Stimulated activated CD4-positive, alpha-beta T cell treated with anti-CD3 and anti-CD28 coated beads, Interleukin-2, amount 100 ng/mL, for 4 hours (primary cell): Measurements from ENCODE around the gene RHOC.
A peak's percentile ranks its signal among the peaks of the same experiment; 100 is the strongest.

Experiments
- DNase-seq: peaks from one replicate; pipeline ENCODE4 v3.0.0-alpha.2; 2020; ENCODE audit warnings: low read depth

RHOC gene

DNA sequence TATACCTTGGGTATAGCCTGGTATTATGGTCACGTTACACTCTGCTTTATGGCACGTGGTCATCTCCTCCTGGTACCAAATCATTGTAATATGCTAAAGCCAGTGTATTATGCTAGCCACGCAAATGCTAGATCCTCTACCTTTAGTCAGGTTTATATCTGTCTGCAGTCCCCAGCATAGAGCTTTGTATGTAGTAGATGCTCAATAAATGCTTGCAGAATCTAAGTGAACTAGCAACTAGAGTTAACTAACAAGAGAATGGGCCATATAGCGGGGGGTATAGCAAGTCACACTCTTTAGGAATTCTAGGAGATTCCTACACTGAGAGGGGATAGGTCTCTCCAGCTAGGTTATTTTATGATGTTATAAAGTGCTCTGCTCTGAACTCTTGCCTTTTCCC, 29.4 kb downstream of the RHOC start:
- DNase-seq: no peak

- DNase-seq: no peak
Measured at GRCh38 chr1:112676543-112676942, 30.4 kb downstream of the RHOC start.

DNA sequence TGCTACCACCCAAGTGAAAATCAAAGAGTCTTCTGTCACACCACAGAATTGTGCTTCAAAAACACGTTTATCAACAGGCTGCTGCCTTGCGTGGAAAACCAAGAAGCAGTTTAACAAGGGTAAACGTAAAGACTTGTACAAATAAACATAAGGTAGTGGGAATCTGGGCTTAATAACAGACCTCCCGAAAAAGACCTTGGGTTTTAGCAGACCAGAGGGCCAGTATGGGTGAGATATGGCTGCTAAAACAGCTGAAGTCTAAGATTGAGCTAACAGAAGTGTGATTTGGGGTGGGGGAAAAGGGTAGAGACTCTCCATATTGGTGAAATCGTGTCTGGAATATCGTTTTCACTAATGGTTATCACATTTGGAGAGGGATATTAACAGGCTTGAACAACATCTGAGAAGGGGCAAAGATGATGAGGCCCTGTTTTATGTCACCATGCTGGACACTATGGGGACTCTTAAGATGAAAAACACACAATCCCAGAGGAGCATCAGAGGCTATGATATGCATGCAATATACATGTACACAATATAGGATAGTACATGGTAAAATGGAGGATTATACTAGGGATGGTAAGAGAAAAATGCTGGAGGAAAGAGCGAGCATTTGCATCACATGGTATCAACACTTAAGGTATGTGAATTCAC, 31.1 kb downstream of the RHOC start:
- DNase-seq: no peak

DNA sequence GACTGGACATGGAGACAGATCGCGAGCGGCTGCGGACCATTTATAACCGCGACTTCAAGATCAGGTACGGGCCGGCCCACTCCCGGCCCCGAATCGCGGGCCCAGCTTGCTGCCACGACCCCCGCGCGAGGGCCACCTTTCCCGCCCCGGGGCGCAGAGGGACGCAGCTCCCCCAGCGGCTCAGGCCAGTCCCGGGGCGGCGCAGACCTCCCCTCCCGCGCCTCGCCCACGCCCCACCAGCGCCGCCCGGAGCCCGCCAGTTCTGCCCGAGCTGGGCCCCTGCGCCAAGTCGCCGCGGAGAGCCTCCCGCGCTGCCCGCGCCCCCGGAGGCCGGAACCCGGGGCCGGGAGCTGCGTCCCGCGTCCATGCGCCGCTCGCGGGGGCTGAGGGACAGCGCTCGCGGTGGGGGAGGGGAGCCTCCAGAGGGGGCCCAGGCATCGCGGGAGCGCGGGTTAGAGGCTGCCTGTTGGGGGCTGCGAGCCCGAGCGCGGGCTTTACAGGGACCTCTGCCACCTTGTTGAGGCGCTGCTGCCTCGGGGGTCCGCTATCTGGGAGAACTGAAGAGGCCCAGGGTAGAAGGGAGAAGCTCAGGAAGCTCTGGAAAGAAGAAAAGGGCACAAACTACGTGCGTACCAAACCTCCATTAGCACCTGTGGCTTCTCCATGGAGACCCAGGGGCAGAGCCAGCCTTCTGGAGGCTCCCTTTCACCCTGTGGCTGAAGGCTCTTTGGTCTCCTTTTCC, 31.8 kb downstream of the RHOC start:
- peak; percentile 13 for DNase-seq

DNA sequence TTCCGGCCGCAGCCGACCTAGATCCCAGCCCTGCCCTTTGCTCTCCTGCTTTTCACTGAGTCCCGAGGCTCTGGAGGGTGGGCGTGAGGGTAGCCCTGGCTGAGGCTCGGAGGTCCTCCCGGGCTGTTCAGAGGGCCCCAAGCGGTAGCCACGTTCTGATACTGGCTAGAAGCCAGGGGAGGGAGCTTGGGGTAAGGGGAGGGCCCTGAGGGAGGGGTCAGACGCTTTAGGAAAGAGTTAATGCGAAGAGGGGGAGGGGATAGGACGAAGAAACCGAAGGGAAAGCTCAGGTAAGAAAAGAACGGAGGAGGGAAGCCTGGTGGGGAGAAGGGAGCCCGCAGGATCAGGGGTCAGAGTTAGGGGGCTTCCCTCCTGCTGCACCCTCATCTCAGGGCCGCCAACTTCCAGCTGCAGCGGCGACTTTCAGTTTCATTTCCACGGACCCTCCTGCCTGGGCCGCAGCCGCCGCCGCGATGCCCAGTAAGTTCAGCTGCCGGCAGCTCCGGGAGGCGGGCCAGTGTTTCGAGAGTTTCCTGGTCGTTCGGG, 32.4 kb downstream of the RHOC start, which contains the start of gene MOV10:
Gene MOV10, plus strand, starts transcription at position 220 of the 546 bp plus-strand sequence. Its CDS starts 254 bp downstream, at position 474.
- peak; percentile 45 for DNase-seq

GRCh38 chr1:112673592-112674439, 33.1 kb downstream of the RHOC start:
- DNase-seq: no peak

DNA sequence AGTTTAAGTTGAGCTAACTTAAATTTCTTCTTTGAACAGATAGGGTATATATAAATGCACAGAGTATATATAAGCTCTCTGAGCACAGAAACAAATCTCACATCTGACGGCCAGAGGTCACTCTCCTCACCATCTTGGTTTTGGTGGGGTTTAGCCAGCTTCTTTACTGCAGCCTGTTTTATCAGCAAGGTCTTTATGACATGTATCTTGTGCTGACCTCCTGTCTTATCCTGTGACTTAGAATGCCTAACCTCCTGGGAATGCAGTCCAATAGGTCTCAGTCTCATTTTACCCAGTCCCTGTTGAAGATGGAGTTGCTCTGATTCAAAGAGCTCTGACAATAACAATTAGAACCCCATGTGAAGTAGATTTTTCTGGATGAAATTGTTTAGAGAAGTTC, 34.1 kb downstream of the RHOC start:
- DNase-seq: no peak

DNA sequence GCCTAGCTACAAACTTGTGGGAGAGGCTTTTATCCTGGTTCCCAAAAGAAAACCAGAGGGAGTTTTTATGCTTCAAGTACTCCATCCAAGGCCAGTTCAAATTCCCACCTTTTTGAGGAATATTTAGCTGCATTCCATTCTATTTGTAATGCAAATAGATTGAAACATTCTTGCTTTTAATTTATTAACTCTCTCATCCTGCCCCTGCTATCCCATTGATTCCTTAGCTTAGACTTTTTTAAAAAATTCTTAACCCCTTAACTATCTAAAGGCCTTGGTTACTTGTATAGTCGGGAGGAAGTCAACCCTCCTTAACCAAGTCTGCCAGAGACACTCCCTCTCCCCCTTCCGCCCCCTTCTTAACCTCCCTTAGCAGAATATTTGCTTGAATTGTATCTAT, 34.9 kb downstream of the RHOC start:
- DNase-seq: no peak

- DNase-seq: no peak
Measured at GRCh38 chr1:112666946-112667345, 40.0 kb downstream of the RHOC start.

DNA sequence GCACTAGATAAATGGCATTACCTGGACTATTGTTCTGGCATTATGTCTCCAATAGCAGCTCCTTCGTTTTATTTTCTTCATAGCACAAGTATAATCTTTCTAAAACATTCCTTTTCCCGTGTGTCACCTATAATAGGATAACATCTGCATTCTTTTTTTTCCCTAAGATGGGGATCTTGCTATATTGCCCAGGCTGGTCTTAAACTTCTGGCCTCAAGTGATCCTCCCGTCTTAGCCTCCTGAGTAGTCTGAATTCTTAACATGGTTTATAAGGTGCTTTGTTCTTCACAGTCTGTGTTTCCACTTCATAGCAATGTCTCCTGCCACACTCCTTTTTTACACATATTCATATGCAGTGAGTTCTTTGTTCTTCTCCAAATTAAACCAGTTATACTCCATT, 41.1 kb downstream of the RHOC start:
- DNase-seq: no peak

- DNase-seq: no peak
Measured at GRCh38 chr1:112651205-112651604, 55.7 kb downstream of the RHOC start.
